ENCODE results near the gene EFNA4.

The EFNA4 gene

DNA sequence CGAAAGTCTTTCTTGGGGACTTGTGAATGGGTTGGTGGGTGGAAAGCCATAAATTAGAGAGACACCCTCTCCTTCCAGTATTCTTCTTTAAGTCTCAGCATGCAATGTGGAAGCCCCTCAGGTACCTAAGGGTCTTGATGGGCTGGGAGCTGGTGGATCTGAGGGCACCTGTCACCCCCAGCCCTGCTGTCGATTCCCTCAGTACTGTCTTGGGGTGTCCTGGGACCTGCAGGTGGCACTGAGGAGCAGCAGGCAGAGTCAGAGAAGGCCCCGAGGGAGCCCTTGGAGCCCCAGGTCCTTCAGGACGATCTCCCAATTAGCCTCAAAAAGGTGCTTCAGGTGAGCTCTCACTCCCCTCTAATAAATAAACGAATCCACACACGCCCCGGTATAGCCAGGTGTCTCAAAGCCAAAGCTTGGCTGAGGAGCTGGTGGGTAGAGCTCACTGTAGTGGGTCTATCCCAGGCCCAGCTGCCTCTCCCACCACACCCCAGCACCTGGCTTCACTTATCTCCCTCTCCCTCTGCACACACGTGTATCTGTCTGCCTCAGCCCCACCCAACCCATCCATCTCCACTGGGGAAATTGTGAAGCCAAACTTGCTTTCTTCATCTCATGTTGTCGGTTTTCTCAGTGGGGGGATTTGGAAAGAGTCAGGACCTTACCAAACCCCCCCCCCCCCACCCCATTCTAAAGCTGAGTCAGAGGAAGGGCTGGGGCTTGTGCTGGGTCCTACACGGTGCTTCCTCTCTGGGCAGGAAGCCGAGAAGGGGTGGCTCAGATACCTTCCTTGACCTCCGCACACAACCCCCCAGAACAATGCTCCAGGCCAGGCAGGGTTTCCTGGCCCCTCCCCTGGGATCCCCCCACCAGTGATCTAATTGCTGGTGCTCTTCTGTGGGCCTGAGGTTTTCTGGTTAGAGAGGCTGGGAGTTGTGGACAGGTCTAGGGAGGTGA, 10.8 kb upstream of the EFNA4 start:
- DNase-seq: peak; percentile 51

GRCh38 chr1:155053531-155054105, 9.9 kb upstream of the EFNA4 start:
- no peak for DNase-seq

DNA sequence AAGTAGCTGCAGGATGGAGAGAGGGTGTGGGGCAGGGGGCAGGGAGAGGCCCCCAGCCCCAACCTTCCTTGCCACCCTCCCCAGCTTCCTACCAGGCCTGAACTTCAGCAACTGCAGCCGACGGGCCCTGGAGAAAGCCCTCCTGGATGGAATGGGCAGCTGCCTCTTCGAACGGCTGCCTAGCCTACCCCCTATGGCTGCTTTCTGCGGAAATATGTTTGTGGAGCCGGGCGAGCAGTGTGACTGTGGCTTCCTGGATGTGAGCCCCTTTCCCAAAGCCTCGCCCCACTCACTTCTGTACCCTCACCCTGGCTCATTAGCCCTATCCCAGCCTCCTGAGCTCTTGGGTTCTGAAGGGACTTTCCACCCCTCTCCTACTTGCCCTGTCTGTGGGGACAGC, 6.4 kb upstream of the EFNA4 start:
- DNase-seq: no peak

GRCh38 chr1:155057788-155058211, 5.7 kb upstream of the EFNA4 start:
- DNase-seq: no peak

DNA sequence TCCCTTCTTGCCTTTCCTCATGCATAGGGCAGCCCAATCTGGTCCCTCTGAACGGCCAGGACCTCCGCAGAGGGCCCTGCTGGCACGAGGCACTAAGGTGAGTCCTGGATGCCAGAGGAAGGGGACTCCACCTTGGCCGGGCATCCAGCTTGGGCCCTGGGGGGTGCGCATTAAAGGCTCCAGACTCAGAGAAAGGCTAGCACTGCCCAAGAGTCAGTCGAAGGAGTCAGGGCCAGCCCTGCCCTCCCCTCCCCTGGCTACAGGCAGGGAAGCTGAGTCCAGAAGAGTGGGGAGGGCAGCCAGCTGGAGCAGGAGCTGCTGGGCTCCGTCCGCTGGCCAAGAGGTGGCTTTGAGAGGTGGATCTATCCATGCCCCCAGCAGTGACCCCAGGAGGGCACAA, 2.8 kb upstream of the EFNA4 start:
- no peak for DNase-seq

- DNase-seq: peak; percentile 98
Observed at GRCh38 chr1:155061381-155062150, 2.0 kb upstream of the EFNA4 start.

GRCh38 chr1:155062151-155062686, 1.3 kb upstream of the EFNA4 start:
- DNase-seq: no peak

GRCh38 chr1:155062702-155063411, 683 bp upstream of the EFNA4 start:
- DNase-seq: peak; percentile 90

- peak; percentile 32 for DNase-seq
Observed at GRCh38 chr1:155064111-155064831, 731 bp downstream of the EFNA4 start.

GRCh38 chr1:155064832-155065429, 1.4 kb downstream of the EFNA4 start:
- DNase-seq: no peak

GRCh38 chr1:155066777-155067176, 3.2 kb downstream of the EFNA4 start:
- no peak for DNase-seq

DNA sequence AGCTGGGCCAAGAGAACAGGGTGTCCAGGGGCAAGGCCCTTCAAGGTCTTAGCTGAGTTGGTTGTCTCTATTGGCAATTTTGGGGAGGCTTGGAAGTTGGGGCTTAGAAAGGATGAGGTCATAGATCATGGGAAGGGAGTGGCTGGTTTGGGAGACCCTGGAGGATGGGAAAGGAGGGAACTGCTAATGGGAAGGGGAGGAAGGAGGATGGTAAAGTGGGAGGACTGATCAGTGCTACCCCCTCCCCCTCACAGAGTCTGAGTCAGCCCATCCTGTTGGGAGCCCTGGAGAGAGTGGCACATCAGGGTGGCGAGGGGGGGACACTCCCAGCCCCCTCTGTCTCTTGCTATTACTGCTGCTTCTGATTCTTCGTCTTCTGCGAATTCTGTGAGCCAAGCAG, 5.1 kb downstream of the EFNA4 start:
- no peak for DNase-seq

DNA sequence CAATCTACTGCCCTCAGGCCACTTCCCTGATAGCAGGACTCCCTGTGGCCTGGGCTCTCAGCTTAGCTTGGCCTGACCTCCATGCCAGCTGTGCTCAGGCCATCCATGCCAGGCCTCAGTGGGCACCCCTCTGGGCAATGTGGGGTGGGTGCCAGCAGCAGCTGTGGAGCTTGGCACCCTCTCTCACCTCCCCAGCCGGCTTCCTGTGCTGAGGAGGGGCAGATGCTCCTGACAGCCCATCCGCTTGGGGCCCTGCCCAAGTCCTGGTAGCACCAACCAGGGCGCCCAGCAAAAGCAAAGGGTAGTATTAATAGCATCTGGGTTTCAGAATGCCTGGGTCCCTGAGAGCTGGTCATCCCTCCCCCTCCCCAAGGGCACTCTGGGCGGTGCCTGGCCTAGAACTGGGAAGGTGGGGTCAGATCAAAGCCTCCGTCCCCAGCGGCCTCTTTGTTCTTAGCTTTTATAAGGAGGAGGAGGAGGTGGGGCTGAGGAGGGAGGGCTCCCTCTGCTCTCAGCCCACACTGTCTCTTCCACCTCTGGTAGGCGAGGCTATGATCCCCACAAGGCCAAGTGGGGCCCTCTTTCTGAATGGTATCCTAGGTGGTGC, 6.1 kb downstream of the EFNA4 start:
- DNase-seq: no peak

DNA sequence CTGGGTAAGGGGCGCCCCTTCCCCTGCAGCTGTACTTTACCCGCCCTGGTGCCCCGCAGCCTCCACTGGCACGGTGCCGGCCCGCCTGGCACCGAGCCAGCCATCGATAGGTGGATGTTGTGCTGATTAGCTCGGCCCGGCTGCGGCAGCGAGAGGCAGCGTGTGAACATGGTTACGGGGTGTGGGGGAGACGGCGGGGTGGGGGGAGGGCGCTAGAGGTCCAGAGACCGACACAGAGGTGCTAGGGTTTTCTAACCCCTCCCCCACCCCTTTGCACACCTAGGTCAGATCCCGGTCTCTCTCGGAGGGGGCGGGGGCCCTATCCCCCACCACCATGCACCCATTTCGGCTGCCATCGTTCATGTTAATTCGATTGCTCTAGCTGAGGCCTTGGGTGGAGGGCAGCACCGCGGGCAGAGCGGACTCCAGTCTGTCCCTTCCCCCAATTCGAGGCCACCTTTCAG, 6.7 kb downstream of the EFNA4 start:
- DNase-seq: no peak

DNA sequence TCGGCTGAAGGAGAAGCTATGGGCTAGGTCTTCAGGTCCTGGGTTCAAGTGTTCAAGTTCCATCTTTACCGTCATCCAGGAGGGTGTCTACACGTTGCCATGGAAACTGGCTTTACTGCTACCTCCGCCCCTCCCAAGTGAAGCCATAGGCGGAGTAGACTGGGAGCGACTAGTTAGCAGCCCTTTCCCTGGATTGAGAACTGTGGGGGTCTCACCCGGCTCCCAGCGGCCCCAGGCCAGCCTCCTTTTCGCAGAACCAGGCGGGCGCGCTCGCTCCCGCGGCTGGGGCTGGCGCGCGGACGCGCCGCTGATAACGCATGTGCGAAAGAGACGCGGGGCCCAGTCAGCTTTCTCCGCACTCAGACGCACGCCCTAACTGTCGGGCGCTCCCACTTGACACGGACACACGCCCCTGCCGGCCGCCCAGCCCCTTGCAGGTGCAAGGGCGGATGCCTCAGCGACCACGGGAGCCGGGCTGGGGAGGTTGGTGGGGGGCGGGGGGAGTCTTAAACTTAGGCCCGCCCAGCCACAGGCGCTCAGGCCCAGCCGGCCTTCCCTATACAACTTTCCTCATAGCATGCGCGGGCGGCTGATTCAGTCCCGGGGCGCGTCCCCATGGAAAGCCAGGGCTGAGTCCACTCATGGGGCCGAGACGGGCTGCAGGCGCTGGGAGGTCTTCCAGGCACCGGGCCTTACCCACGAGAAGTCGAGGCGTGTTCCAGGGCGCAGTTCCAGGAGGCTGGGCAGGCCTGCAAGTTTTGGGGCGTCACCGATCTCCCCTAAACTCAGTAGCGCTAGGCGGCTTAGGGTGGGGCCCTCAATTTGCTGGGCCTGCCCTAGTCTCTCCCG, 7.4 kb downstream of the EFNA4 start:
- DNase-seq: peak; percentile 87

GRCh38 chr1:155071701-155072100, 8.2 kb downstream of the EFNA4 start:
- DNase-seq: no peak

- DNase-seq: no peak
Observed at GRCh38 chr1:155072531-155073289, 9.2 kb downstream of the EFNA4 start.

- no peak for DNase-seq
Observed at GRCh38 chr1:155073377-155074242, 10.1 kb downstream of the EFNA4 start.

Measured in activated CD4-positive, alpha-beta T cell treated with anti-CD3 and anti-CD28 coated beads for 48 hours (primary cell).